Measurements from ENCODE around the gene SIGLEC7. TPM values are rescaled to one million over a fixed set of nuclear protein-coding genes. Genes with fewer than 3 reads are reported as not detected.

Gene SIGLEC7
- total RNA-seq, 1 donor from 2014 or later: not detected

DNA sequence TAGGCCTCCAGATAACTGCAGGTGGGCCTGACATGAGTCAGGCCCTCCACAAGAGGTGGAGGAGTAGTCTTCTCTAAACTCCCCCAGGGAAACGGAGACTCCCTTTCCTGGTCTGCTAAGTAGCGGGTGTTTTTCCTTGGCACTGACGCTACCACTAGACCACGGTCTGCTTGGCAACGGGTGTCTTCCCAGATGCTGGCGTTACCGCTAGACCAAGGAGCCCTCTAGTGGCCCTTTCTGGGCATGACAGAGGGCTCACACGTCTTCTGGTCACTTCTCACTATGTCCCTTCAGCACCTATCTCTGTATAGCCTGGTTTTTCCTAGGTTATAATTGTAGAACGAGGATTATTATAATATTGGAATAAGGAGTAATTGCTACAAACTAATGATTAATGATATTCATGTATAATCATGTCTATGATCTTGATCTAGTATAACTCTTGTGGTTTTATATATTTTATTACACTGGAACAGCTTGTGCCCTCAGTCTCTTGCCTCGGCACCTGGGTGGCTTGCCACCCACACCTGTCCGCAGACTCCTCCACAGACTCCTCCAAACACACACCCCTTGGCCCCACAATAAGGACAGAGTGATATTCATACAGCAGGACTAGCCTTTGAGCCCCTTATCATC lies 27.3 kb downstream of the SIGLEC7 start:
- peak; percentile 68 for DNase-seq

GRCh38 chr19:51172223-51172622 lies 30.1 kb downstream of the SIGLEC7 start:
- DNase-seq: no peak

GRCh38 chr19:51173681-51174080 lies 31.6 kb downstream of the SIGLEC7 start:
- no peak for DNase-seq

DNA sequence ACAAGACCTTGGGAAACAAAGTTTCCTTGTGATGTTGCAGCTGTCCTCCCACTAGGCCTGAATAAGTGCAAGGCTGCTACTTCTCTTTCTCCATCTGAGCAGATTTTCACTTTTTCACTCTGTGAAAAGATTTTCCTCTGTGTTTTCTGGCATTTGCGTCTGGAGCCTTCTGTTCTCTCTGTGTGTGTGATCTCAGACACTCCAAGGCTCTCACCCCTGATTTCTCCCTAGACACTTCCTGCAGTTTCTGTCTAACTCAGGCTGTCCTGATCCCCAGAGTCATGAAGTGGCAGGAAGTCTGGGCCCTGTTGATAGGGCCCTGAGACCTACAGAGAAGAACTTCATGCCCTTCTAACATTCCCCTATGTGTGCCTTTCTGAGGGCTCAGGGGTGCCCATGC lies 37.2 kb downstream of the SIGLEC7 start:
- no peak for DNase-seq

DNA sequence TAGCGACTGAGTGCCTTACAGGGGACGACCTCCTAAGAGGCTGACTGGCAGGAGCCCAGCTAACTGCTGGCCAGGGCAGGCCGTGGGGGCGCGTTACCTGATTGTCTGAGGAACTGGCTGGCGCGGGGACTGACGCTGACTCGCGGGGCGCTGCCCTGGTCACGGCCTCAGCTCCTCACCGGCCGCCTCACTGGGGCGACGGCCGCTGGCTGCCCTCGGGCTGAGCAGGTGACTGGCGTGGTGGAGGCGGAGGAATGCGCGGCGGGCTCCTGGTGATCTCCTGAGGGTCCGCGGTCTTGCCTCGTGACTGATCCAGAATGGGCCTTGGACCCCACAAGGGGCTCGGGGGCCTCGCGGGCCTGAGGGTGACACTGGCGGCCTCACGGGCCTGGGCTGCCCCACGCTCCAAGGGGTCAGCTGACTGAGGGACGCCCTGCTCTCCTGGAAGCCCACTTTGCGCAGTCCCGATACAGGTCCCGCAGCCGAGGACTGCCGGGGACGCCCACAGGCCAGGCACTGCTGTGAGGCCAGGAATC lies 39.3 kb downstream of the SIGLEC7 start:
- DNase-seq: no peak

DNA sequence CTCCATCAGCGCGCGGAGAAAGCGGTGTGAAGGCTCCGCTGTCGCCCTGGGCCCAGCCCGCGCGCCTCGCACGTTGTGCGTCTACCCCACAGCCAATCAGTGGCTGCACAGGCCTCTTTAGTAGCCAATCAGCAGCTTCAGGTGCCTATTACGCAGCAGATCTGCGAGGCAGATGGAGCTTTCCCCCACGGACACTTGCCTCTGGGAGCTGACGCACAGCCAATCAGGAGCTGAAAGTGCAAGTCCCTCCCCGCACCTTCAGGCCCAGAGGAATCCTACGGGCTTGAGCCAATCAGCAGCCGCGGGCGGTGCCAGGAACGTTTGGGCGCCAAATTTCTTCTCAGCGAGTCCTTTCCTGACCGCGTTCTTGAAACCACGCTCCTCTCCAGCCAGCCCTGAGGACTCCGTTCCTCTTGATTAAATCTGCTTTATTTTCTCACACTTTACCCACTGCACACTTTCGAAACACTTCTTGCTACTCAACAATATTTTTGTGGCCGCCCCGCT lies 39.9 kb downstream of the SIGLEC7 start:
- DNase-seq: no peak

DNA sequence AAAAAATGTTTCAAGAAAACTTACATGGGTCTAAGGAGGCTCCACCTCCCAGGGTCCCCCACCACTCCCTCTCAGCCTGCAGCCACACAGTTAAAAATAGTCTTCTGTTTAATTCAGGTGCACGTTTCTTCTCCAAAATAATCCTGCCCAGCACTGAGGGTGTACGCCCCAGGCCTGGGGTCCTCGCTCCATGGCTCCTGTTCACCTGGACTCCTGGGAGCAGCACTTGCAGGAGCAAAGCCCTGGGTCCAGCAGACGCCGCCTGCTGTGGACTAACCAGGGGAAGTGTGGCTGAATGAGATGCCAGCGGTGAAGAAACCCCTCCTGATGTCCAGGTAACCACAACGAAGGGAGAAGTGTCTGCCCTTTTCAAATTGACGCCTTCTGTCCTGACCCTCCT lies 41.5 kb downstream of the SIGLEC7 start:
- DNase-seq: no peak

DNA sequence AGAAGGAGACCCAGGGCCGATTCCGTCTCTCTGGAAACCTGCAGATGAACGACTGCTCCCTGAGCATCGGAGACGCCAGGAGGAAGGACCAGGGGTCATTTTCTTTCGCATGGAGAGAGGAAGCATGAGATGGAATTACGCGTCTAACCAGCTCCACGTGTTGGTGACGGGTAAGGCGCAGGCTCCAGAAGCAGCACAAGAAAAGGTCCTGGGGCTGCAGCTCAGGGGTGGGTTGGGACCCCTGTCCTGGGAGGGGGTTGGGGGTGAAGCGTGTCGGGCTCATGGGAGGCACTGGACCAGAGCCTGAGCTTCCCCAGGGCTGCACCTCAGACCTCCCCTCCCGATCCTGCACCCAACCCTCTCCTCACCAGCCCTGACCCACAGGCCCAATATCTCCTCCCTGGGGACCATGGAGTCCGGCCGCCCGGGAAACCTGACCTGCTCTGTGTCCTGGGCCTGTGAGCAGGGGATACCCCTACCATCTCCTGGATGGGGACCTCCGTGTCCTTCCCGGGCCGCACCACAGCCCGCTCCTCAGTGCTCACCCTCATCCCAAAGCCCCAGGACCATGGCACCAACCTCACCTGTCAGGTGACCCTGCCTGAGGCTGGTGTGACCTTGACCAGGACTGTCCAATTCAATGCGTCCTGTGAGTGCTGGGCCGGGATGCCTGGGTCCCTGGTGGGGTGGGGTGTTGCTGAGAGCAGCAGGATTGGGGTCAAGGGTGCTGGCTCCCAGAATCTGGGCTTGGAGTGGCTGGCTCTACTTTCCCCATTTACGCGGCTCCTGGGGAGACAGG lies 43.2 kb downstream of the SIGLEC7 start:
- no peak for DNase-seq

DNA sequence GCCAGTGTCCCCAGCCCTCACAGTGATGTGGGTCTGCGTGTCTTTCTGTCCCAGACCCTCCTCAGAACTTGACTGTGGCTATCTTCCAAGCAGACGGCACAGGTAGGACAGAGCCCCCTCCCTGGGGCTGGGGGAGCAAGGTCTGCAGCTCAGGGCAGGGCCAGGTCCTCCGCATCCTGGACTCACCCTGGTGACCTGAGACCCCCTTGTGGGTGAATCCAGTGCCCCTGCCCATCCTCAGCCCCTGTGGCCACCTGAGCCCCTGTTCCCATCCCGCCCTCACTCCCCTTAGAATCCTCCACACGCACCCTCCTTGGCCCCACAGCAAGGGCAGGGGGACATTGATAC lies 43.7 kb downstream of the SIGLEC7 start:
- DNase-seq: no peak

- peak; percentile 9 for DNase-seq
These were observed 44.2 kb downstream of the SIGLEC7 start for GRCh38 chr19:51186323-51186722.

- DNase-seq: no peak
These were observed 45.5 kb downstream of the SIGLEC7 start for GRCh38 chr19:51187395-51188226.

DNA sequence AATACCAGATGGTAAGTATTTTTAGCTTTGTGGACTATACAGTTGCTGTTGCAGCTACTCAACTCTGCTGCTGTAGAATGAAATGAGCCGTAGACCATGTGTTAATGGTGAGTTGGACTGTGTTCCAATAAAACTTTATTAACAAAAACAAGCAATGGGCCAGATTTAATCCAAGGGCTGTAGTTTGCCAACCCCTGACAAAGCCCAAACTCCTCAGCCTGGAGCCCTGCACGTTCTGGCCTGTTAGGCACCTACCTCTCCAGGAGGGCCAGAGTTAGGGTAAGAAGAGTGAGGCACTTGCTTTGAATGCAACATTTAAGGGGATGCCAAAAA lies 46.1 kb downstream of the SIGLEC7 start:
- no peak for DNase-seq

DNA sequence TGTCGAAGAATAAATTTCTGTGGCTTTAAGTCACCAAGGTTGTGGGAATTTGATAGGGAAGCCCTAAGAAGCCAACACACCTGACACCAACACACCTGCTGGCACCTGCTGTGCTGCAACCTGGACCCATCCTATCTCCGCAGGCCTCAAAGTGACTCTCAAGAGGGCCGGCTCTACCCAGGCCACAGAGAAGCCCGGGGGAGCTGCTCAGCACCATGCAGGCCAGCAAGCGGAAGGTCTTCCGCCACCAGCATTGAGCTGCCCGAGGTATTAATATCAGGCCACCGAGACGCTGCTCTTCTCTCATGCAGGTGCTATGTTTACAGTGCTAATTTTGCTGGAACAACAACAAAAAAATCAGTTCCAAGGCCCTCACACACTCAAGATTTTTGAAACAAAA lies 50.6 kb downstream of the SIGLEC7 start:
- DNase-seq: no peak

- DNase-seq: no peak
These were observed 52.6 kb downstream of the SIGLEC7 start for GRCh38 chr19:51194527-51195315.

- no peak for DNase-seq
These were observed 53.1 kb downstream of the SIGLEC7 start for GRCh38 chr19:51195316-51195586.

DNA sequence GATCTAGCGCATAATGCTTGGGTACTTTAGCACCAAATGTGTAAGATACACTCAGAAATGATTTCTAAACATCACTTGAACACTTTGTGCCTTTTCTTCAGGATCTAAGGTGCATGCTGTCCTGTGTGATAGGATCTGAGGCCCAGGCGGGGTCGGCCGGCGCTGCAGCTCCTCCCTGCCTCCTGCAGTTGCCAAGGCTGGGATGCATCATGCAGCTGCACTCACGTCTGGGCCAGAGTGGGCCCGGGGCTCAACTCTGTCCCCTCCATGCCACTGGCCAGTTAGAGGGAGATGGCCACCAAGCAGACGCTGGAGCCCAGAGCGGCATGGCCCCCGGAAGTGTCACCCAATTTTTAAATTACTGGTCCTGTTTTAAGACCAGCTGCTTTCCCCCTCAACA lies 53.5 kb downstream of the SIGLEC7 start:
- DNase-seq: no peak

DNA sequence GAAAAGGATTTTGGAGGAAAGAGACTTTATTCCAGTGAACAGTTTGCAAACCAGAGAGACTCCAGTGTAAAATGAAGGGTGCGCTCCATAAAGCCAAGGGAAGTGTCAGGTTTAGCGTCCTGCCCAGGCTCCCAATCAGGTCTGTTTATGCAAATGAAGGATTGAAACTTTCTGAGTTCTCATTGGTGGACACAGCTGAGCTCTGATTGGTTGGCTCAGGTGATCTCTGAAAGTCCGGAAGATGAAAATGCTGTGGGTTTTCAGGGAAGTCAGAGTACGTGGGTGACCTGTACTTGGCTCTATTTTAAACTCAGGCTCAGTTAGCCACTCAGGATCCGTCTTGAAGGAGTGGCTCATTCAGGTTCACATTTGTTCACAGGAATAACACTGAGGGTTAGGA lies 54.1 kb downstream of the SIGLEC7 start:
- no peak for DNase-seq

GRCh38 chr19:51198641-51199040 lies 56.5 kb downstream of the SIGLEC7 start:
- no peak for DNase-seq

DNA sequence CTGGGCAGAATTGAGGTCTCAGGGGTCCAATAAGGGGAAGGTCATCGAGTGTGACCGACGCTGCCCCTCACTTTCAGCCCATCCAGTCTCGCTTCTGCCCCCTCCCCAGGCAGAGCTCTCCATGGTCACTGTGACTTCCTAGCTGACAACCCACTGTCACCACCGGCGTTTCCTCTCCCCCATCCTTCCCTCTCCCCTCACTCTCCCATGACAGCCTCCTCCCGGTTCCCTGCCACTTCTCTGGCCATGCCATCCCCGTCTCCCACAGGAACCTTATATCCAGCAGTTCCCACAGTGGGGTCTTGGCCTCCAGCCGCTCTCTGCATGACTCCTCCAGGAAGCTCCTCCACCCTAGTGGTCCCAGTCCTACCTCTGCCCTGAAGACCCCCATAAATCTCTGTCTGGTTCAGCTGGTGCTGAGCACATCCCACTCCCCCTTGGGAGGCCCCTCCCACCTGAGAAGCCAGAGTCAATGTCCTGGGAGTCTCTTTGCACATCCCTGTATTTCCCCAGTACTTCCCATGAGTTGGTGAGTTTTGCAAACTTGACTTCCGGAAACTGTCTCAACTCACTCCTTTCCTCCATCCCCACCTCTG lies 58.1 kb downstream of the SIGLEC7 start:
- no peak for DNase-seq

GRCh38 chr19:51201712-51202111 lies 59.6 kb downstream of the SIGLEC7 start:
- DNase-seq: no peak
